Measurements from ENCODE around the gene ANKRD63. TPM values are rescaled to one million over a fixed set of nuclear protein-coding genes. Genes with fewer than 3 reads are reported as not detected.

Gene ANKRD63
- total and polyA plus RNA-seq, 2 of the 13 experiments (the other 11 are each of a cell fraction or from before 2014, with no cell fraction given), result not detected

GRCh38 chr15:40250771-40251483 is 31.9 kb downstream of the ANKRD63 start (continued):
- TF ChIP-seq THAP9 (CRISPR knock-in tag; IDR thresholded peaks at IDR 0.05; ENCODE audit: borderline replicate concordance) (no peak), HOXA7 (CRISPR knock-in tag; IDR thresholded peaks at IDR 0.05) (no peak), ZNF350 (CRISPR knock-in tag; IDR thresholded peaks at IDR 0.05; ENCODE audit: borderline replicate concordance, low read depth) (no peak), CBX1 (IDR thresholded peaks at IDR 0.05; ENCODE audit: low read depth) (no peak), ZNF12 (CRISPR knock-in tag; IDR thresholded peaks at IDR 0.05) (no peak), JUNB (CRISPR knock-in tag; IDR thresholded peaks at IDR 0.05; ENCODE audit: borderline replicate concordance) (no peak), CCDC6 (CRISPR knock-in tag; IDR thresholded peaks at IDR 0.05) (no peak), ZNF580 (CRISPR knock-in tag; IDR thresholded peaks at IDR 0.05; ENCODE audit: borderline replicate concordance, low read depth) (no peak), SATB2 (CRISPR knock-in tag; IDR thresholded peaks at IDR 0.05) (no peak), MAX (IDR thresholded peaks at IDR 0.05) (no peak), UBTF (CRISPR knock-in tag; IDR thresholded peaks at IDR 0.05) (no peak), TEF (CRISPR knock-in tag; IDR thresholded peaks at IDR 0.05) (no peak), PHF21A (CRISPR knock-in tag; IDR thresholded peaks at IDR 0.05) (no peak), ZNF17 (CRISPR knock-in tag; IDR thresholded peaks at IDR 0.05) (no peak), PHF5A (CRISPR knock-in tag; IDR thresholded peaks at IDR 0.05; ENCODE audit: low read depth, unreplicated experiment) (no peak), RARA (CRISPR knock-in tag; IDR thresholded peaks at IDR 0.05) (no peak), LCORL (IDR thresholded peaks at IDR 0.05) (no peak), LCORL (CRISPR knock-in tag; IDR thresholded peaks at IDR 0.05) (no peak), CEBPG (CRISPR knock-in tag; IDR thresholded peaks at IDR 0.05) (no peak)
